PFSK-1 (cell line): ENCODE data around the gene TIAM1.

Experiments
- FOXP2 ChIP-seq: optimal IDR thresholded peaks from 2 replicates; pipeline ENCODE3; 2011; ENCODE audit warnings: borderline replicate concordance, control low read depth, inconsistent platforms; ENCODE audit not compliant: insufficient read depth; ENCODE audit errors: extremely low read length, extremely low read depth
- POLR2AphosphoS5 ChIP-seq: IDR thresholded peaks from 2 replicates; pipeline ENCODE4 v1.6.1; 2012; ENCODE audit warnings: low read depth, mild to moderate bottlenecking, control low read depth, low read length, moderate library complexity
- SIN3A ChIP-seq: IDR thresholded peaks from 2 replicates; pipeline ENCODE4 v1.6.1; 2012; ENCODE audit warnings: mild to moderate bottlenecking, low read length, moderate library complexity, borderline replicate concordance; ENCODE audit not compliant: insufficient read depth
- TAF1 ChIP-seq: IDR thresholded peaks from 2 replicates; pipeline ENCODE4 v1.6.1; 2012; ENCODE audit warnings: low read length, control low read depth, borderline replicate concordance; ENCODE audit not compliant: insufficient read depth
- TF ChIP-seq, protein P1 (sequence below), 2 experiments: IDR thresholded peaks; 2 replicates each; pipeline versions ENCODE4 v1.6.1 to v1.8.0; 2011 to 2012; ENCODE audit warnings: low read depth in 2 of 2, low read length in 2 of 2, control low read depth in 1 of 2, inconsistent platforms in 1 of 2, mild to moderate bottlenecking in 1 of 2, moderate library complexity in 1 of 2; ENCODE audit not compliant: insufficient read depth in 1 of 2

The TIAM1 gene

DNA sequence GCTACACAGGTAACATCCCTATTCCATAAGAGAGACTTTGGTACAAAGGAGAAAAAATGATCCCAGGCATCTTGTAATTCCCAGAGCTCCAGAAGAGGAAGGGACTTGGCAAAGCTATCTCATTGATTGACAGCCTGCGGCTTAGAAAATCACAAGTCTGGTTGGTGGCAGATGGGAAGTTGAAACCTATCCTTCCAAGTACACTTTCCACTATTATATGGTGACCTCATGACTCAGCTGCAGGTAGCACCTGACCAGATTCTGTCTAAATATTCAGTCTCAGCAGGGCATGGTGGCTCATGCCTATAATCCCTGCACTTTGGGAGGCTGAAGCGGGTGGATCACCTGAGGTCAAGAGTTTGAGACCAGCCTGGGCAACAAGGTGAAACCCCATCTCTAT, 89.9 kb downstream of the TIAM1 start:
- TF ChIP-seq, protein P1, sequence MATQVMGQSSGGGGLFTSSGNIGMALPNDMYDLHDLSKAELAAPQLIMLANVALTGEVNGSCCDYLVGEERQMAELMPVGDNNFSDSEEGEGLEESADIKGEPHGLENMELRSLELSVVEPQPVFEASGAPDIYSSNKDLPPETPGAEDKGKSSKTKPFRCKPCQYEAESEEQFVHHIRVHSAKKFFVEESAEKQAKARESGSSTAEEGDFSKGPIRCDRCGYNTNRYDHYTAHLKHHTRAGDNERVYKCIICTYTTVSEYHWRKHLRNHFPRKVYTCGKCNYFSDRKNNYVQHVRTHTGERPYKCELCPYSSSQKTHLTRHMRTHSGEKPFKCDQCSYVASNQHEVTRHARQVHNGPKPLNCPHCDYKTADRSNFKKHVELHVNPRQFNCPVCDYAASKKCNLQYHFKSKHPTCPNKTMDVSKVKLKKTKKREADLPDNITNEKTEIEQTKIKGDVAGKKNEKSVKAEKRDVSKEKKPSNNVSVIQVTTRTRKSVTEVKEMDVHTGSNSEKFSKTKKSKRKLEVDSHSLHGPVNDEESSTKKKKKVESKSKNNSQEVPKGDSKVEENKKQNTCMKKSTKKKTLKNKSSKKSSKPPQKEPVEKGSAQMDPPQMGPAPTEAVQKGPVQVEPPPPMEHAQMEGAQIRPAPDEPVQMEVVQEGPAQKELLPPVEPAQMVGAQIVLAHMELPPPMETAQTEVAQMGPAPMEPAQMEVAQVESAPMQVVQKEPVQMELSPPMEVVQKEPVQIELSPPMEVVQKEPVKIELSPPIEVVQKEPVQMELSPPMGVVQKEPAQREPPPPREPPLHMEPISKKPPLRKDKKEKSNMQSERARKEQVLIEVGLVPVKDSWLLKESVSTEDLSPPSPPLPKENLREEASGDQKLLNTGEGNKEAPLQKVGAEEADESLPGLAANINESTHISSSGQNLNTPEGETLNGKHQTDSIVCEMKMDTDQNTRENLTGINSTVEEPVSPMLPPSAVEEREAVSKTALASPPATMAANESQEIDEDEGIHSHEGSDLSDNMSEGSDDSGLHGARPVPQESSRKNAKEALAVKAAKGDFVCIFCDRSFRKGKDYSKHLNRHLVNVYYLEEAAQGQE (IDR thresholded peaks at IDR 0.05; ENCODE audit: insufficient read depth in 1 of 2, low read depth in 2 of 2, low read length in 2 of 2) = no peak
- TF ChIP-seq SIN3A = no peak
- no peak for TF ChIP-seq POLR2AphosphoS5
- no peak for TF ChIP-seq TAF1
- no peak for TF ChIP-seq FOXP2

DNA sequence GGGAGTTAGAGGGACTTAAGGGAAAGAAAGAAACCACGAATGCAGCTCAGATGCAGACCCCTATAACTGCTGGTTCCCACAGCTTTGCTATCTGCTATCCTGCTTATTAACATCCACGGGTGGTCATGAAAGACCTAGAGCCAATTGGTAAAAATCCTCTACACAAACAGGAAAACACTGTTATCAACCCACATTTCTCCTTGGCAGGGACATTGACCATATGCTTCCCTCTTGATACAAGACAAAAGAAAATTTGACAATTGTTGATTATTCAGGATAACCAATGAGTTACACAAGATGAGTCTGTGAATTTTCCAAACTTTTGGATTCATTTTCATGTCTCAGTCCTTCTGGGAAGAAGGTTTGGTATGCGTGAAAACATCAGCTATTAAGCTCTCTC, 90.4 kb downstream of the TIAM1 start:
- TF ChIP-seq FOXP2 (no peak), POLR2AphosphoS5 (no peak), TAF1 (no peak), SIN3A (no peak)
- TF ChIP-seq, protein P1 (IDR thresholded peaks at IDR 0.05; ENCODE audit: insufficient read depth in 1 of 2, low read depth in 2 of 2, low read length in 2 of 2) = no peak

DNA sequence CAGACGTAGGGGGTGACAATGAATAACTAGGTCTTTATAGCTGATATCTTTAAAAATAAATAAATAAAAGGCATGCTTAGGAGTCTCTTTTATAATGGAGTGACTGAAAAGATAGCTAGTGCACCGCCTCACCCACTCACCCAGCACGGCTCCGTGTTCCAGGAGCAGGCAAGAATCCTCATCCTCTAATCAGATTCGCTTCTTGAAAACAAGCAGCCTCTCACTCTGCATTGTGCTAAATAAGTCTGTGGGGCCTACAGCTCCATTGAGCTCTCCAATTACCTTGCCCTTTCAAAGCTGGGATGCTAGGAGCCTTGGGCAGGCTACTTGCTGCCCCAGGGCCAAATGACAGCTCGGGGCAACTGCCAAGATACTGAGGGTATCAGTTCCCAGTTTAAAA, 91.5 kb downstream of the TIAM1 start:
- no peak for TF ChIP-seq FOXP2
- TF ChIP-seq, protein P1 (IDR thresholded peaks at IDR 0.05; ENCODE audit: insufficient read depth in 1 of 2, low read depth in 2 of 2, low read length in 2 of 2) = no peak
- TF ChIP-seq SIN3A = no peak
- no peak for TF ChIP-seq POLR2AphosphoS5
- no peak for TF ChIP-seq TAF1

DNA sequence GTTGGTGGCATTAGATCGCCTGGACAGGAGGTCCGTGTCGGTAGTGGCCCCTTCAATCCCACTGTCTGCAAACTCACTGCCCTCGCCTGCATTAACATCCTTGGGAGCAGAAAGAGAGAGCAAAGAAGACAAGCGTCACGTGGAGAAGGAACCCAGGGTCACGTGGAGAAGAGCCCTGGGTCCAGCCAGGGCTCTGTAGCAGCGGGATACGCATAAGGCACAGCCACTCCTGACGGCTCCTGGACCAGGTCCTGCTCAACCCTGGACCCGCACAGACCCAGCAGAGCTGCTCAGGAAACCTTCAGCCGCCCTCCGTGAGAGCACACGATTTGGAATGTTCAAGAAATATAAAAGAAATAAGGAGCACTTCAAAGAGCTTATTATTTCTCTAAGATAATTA, 92.0 kb downstream of the TIAM1 start:
- TF ChIP-seq SIN3A = no peak
- TF ChIP-seq POLR2AphosphoS5 = no peak
- no peak for TF ChIP-seq FOXP2
- TF ChIP-seq TAF1 = no peak

DNA sequence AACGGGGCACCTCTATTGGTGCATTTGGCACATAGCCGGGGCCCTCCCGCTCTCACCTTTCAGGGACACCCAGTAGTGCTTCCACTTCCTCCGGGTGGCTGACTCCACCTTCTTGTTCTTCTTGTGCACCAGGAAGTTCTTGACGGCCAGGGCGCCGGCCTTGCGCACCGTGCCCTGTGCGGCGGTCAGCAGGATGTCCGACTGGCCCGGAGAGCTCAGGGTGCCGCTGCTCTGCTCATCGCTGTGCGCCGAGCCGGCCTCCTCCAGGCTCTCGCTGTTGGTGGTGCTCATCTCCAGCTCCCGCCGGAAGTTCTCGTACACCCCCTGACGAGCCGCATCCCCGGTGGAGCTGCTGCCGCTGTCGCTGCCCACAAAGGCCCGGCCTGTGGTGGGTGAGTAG, 92.4 kb downstream of the TIAM1 start:
- TF ChIP-seq TAF1 (no peak), SIN3A (no peak), POLR2AphosphoS5 (no peak), FOXP2 (no peak)
- TF ChIP-seq, protein P1 (IDR thresholded peaks at IDR 0.05; ENCODE audit: insufficient read depth in 1 of 2, low read depth in 2 of 2, low read length in 2 of 2) = no peak
